HG03439 (cell line): Measurements from ENCODE around the gene ANO6.

Experiments used
- ATAC-seq: cut with Tn5 transposase; IDR thresholded peaks from one replicate; pipeline ENCODE4 v1.9.1; 2021; ENCODE audit warnings: mild to moderate bottlenecking, moderate library complexity; ENCODE audit not compliant: unreplicated experiment

The ANO6 gene

GRCh38 chr12:45433441-45433868 is 217.6 kb downstream of the ANO6 start:
- no peak for ATAC-seq

DNA sequence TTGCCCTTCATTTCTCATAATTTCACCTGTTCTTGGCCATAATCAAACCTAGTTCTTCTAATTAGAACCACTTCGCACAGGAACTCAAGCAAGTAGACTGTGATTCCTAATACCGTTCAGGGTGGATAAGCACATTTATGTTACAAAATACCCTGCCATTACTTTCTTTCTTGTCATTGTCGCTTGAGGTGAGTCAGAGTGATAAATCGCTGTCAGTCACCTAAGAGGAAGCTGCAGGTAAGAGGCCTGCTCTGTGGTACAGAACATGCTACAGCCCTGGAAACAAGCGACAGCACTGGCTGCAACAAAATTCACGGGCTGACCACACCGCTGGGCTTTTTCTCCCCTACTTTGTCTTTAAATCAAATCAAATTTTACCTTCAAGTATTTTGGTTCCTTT is 218.2 kb downstream of the ANO6 start:
- no peak for ATAC-seq

GRCh38 chr12:45435945-45436710 is 220.2 kb downstream of the ANO6 start:
- no peak for ATAC-seq

GRCh38 chr12:45439039-45439438 is 223.1 kb downstream of the ANO6 start:
- ATAC-seq, result no peak

DNA sequence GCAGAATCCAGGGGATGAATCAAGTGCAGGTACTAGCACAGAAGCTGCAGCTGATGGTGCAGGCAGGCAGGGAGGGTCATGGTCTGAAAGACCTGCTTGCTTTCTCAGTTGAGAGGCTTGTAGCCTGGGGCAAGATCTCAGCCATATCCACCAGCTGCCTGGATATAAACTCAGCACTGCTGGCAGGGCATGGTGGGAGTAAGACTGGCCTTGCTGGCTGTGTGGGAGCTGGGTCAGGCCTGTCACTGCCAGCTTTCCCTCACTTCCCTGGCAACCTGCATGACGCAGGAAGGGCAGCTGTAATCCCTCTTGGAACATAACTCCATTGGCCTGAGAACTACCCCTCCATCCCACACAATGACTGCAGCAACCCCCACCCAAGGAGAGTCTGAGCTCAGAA is 230.1 kb downstream of the ANO6 start:
- ATAC-seq, result no peak

GRCh38 chr12:45458238-45458637 is 242.3 kb downstream of the ANO6 start:
- no peak for ATAC-seq

GRCh38 chr12:45458854-45459807 is 243.2 kb downstream of the ANO6 start:
- no peak for ATAC-seq

- ATAC-seq, result no peak
These were observed 246.6 kb downstream of the ANO6 start for GRCh38 chr12:45462506-45462905.

- no peak for ATAC-seq
These were observed 248.8 kb downstream of the ANO6 start for GRCh38 chr12:45464699-45465098.

- no peak for ATAC-seq
These were observed 253.1 kb downstream of the ANO6 start for GRCh38 chr12:45468751-45469615.

DNA sequence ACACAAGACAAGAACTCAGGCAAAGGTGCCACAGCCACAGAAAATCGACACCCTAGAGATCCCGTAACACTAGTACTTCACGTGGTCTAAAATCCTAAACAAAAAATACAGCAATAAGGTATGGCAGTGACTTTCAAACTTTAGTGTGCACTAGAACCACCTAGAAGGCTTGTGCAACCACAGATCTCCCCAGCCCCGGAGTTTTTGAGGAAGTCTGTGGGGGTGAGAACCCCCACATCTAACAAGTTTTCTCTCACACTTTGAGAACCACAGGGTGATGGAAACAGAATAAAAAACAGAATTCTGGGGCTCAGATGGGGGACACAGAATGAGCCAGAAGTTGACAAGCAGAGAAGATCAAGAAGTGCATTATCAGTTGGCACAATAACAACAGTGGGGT is 254.0 kb downstream of the ANO6 start:
- no peak for ATAC-seq

DNA sequence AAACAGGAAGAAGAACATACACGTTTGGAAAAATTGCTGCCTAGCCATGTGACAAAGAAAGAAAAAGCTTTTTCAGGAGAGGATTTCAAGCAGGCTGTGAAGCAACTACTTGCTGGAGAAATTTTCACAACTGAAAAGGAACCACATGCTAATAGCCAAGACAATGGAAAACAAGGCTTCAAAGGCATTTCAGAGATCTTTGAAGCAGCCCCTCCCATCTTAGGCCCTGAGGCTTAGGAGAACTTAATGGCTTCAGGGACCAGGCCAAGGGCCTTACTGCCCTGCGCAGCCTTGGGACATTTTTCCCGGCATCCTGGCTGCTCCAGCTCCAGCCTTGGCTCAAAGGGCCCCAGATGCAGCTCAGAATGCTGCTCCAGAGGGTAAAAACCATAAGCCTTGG is 257.7 kb downstream of the ANO6 start:
- ATAC-seq, result no peak

DNA sequence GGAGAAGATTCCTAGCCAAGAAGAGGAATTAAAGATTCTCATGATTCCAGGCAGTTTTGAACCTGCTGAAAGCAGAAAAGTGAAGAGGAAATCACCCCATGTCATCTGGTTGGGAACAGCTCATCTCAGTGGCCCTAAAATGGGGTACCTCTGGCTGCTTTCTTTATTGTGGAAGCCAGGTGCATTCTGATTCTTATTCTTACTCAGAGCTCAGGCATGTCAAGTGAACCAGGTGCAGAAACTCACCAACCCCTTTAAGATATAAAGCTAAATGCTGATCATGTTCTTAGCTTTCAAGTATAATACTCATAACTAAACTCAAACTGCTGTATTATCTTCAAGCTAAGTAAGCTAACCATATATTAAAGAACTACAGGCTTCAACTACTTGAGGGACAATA is 259.7 kb downstream of the ANO6 start:
- ATAC-seq, result no peak

- ATAC-seq, result no peak
These were observed 261.6 kb downstream of the ANO6 start for GRCh38 chr12:45477526-45477925.

GRCh38 chr12:45478931-45479330 is 263.0 kb downstream of the ANO6 start:
- no peak for ATAC-seq

DNA sequence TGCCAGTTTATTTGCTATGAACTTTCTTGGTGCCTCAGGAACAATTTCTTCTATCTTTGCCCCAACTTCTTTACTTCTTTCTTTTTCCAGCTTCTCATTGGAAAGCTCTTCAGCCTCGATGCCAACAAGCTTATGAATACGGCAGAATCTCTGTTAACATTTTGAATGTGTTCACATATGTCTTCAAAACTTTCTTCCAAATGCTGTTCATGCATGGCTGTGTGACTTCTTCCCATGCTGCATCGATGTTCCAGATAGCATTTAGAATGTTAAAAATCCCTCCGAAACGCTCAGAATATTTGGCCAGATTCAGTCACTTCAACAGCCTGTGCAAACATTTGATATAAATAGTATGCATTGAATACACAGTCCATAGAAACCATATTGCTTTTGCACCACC is 265.9 kb downstream of the ANO6 start:
- ATAC-seq, result no peak

GRCh38 chr12:45483571-45483970 is 267.7 kb downstream of the ANO6 start:
- ATAC-seq, result no peak
